Fibroblast of pulmonary artery (primary cell): ENCODE data around the gene CEMIP2.
A peak's percentile ranks its signal among the peaks of the same experiment; 100 is the strongest.

Experiments
- DNase-seq: peaks from one replicate; pipeline ENCODE4 v3.0.0-alpha.2; 2010; ENCODE audit warnings: low read depth
- H3K4me3 ChIP-seq: replicated peaks from 2 replicates; pipeline ENCODE4 v1.5.1; 2011; ENCODE audit warnings: low read depth, mild to moderate bottlenecking, control low read depth, low read length, moderate library complexity
- TF ChIP-seq, protein P1 (sequence below): IDR thresholded peaks from 2 replicates; pipeline ENCODE4 v1.5.1; 2011; ENCODE audit warnings: mild to moderate bottlenecking, control low read depth, low read length, inconsistent platforms; ENCODE audit errors: missing control alignments

CEMIP2 gene

DNA sequence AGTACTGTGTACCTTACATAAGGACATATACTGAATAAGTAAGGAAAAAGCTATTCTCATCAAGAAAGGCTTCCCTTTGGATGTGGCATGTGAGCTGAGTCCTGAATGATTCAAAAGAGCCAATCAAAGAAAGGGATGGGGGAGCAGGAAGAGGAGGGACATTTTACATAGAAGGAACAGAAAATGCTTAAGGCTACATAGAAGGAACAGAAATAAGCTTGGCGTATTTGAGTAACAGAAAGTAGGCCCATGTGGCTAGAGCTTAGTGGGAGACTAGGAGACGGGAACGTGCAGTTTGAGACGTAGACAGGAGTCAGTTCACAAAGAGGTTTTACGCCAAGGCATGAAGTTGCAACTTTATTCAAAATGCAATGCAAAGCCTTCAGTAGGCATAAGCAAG is 126.3 kb downstream of the CEMIP2 start:
- TF ChIP-seq, protein P1, sequence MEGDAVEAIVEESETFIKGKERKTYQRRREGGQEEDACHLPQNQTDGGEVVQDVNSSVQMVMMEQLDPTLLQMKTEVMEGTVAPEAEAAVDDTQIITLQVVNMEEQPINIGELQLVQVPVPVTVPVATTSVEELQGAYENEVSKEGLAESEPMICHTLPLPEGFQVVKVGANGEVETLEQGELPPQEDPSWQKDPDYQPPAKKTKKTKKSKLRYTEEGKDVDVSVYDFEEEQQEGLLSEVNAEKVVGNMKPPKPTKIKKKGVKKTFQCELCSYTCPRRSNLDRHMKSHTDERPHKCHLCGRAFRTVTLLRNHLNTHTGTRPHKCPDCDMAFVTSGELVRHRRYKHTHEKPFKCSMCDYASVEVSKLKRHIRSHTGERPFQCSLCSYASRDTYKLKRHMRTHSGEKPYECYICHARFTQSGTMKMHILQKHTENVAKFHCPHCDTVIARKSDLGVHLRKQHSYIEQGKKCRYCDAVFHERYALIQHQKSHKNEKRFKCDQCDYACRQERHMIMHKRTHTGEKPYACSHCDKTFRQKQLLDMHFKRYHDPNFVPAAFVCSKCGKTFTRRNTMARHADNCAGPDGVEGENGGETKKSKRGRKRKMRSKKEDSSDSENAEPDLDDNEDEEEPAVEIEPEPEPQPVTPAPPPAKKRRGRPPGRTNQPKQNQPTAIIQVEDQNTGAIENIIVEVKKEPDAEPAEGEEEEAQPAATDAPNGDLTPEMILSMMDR: no peak
- no peak overlapping the region for H3K4me3 ChIP-seq
- DNase-seq: no peak

GRCh38 chr9:71638627-71639026 is 129.7 kb downstream of the CEMIP2 start:
- TF ChIP-seq, protein P1: no peak
- H3K4me3 ChIP-seq: no peak overlapping the region
- DNase-seq: peak; percentile 47

DNA sequence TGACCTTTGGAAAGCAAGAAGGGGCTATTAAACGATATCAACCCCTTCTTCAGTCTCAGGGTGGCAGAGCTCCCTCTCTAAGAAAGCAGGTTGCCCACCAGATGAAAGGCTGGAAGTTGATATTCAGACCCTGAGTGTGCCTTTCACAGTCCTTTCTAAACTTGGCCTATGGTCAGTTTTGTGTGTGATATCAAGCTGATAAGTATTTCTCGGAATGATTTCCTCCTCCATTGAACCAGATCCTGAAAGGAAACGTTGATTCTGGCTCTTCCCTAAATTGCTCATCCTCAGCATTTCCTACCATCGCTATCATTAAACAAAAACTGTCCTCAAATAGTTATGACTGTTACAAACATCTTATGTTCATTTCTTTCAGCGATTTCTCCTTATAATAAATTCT is 130.4 kb downstream of the CEMIP2 start:
- no peak for DNase-seq
- TF ChIP-seq, protein P1: no peak
- no peak overlapping the region for H3K4me3 ChIP-seq

DNA sequence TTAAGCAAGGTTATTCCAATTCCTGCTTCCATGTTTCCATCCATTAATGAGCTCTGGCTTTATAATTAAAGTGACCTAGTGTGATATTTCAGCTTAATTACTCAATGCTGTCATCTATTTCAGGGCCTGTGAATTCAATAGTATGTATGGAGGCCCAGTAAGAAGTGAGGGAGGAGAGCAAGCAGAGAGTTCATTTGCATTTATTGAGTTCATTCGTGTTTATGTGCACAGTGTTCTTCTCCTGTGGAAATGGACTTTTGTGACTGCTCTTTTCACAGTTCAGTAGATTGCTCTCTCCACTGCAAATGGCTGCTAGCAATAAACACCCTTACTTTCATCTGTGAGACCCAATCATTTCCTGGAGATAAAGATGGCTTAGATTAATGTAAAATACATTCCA is 130.9 kb downstream of the CEMIP2 start:
- no peak for DNase-seq
- no peak overlapping the region for H3K4me3 ChIP-seq
- TF ChIP-seq, protein P1: no peak

GRCh38 chr9:71636143-71636839 is 132.0 kb downstream of the CEMIP2 start:
- TF ChIP-seq, protein P1: no peak
- no peak overlapping the region for H3K4me3 ChIP-seq
- DNase-seq: no peak

- DNase-seq: no peak
- TF ChIP-seq, protein P1: no peak
- H3K4me3 ChIP-seq: no peak overlapping the region
Observed at GRCh38 chr9:71634752-71635151, 133.6 kb downstream of the CEMIP2 start.
